HG02884 (cell line): ENCODE data around the gene GRIN1.

Experiments
- ATAC-seq: cut with Tn5 transposase; IDR thresholded peaks from one replicate; pipeline ENCODE4 v1.9.1; 2021; ENCODE audit warnings: mild to moderate bottlenecking, moderate library complexity; ENCODE audit not compliant: unreplicated experiment

GRIN1 gene

DNA sequence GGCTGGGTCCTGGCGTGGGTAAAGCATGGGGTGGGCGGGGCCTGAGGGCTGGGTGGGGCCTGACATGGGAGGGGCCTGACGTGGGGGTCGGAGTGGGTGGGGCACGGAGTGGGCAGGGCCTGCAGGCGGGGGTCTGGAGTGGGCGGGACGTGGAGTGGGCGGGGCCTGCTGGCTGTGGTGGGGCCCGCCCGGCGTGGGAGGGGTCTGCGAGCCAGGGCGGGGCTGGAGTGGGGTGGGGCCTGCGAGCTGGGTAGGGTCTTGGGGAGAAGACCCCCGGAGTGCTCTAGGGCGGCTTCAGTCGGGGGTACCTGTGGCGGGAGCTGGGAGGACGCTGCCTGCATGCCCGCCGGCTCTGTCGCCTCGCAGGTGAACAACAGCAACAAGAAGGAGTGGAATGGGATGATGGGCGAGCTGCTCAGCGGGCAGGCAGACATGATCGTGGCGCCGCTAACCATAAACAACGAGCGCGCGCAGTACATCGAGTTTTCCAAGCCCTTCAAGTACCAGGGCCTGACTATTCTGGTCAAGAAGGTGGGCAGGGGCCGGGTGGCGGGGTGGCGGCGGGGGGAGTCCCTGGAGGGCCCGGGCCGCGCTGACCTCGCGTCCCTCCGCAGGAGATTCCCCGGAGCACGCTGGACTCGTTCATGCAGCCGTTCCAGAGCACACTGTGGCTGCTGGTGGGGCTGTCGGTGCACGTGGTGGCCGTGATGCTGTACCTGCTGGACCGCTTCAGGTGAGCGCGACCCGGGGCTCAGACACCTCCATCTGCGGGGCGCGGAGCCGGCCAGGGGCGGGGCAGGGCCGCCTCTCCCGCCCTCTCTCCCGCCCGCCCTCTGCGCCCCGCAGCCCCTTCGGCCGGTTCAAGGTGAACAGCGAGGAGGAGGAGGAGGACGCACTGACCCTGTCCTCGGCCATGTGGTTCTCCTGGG, 22.9 kb downstream of the GRIN1 start:
- ATAC-seq, result no peak

DNA sequence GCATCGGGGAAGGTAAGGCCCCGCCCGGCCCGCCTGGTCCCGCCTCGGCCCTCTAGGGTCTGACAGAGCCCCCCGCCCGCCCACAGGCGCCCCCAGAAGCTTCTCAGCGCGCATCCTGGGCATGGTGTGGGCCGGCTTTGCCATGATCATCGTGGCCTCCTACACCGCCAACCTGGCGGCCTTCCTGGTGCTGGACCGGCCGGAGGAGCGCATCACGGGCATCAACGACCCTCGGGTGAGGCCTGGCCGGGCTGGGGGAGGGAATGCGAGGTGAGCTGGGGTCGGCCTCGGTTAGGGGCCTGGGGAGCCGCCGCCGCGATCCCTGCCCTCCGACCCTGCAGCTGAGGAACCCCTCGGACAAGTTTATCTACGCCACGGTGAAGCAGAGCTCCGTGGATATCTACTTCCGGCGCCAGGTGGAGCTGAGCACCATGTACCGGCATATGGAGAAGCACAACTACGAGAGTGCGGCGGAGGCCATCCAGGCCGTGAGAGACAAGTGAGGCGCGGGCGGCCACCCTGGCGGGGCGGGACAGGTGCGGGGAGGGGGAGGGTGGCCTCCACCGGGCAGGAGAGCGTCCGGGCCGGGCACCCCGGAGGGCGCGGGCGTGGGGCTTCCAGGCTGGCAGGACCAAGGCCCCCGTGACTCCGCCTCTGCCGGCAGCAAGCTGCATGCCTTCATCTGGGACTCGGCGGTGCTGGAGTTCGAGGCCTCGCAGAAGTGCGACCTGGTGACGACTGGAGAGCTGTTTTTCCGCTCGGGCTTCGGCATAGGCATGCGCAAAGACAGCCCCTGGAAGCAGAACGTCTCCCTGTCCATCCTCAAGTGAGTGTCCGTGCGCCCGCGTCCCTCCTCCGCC, 23.8 kb downstream of the GRIN1 start:
- no peak for ATAC-seq

DNA sequence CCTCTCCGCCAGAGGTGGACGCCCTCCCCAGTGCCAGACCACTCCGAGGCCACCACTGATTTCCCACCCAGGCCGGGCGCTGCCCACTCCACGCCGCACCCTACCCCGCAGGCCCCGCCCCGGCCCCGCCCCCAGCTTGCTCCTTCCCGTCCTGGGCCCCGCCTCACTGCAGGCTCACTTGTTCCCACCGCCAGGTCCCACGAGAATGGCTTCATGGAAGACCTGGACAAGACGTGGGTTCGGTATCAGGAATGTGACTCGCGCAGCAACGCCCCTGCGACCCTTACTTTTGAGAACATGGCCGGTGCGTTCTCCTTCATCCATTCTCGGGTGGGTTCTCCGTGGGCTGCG, 24.4 kb downstream of the GRIN1 start:
- no peak for ATAC-seq

DNA sequence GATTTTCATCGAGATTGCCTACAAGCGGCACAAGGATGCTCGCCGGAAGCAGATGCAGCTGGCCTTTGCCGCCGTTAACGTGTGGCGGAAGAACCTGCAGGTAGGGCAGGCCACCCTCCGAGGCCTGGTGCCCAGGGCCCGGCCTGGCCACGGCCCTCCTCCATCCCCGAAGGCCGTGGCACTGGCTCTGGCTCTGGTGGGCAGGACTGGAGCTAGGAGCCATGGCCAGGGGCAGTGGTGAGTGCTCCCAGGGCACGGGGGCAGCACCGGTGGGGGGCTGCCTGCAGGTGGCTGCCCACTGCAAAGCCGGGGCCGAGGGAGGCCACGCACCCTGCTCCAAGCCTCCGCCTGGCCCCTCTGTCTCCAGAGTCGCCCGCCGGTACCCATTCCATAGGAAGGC, 24.9 kb downstream of the GRIN1 start:
- ATAC-seq, result no peak

DNA sequence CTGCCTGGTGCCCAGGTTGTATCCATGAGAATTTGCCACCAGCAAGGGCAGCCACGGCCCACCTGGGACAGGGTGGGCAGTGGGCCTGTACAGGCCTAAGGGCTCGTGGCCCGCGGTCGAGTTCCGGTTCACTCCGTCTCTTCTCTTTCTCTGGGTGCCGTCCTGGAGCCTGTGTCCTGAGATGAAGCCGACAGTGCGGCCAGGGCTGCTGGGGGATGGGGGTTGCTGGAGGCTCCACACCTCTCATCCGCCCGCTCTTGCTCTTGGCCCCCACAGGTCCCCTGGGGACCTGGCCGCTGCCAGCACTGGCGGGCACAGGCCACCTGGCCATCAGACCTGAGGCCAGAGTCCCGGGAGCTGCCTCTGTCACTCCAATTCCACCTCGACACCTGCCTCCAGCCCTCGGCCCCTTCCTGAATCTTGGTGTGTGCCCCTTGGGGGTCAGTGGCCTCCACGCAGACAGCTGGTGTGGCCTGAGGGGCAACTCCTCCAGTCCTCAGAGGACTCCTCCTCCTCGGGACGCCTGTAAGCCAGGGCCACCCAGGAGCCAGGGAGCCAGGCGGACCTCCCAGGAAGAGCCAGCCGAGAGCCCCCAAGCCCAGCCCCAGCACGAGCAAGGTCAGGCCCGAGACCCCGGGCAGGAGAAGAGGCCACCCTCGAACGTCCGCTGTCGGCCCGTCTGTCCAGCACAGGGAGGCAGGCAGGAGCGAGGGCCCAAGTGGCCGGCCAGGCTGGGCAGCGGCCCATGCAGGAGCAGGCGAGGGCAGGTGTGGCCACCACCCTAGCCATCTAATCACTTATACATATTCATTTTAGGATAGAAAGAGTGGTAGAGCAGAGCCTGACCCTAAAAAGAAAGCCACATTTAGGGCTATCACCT, 25.7 kb downstream of the GRIN1 start:
- no peak for ATAC-seq

DNA sequence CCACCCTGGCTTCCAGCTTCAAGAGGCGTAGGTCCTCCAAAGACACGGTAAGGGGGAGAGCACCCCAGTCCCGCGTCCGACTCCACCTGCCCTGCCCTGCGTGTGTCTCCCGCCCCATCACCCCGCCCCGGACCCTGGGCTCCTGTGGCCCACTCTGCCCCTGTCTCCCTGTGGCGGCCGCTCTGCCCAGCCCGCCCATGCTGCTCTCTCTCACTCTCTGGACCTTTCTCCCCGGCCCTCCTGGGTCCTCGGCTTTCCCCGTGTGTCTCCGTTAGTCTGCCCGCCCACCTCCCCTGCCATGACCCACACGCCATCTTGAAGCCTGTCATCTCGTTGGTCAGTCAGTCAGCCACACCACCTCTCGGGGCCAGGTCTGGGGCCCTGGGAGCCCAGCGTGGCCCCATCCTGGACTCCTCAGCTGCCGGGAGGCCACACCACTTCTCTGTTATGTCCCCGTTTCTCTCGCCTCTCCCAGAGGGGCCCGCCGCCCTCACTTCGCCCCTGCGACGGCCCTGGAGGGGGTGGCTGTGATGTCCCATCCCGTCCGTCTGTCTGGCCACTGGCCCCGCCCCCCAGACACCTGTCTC, 26.4 kb downstream of the GRIN1 start:
- ATAC-seq, result no peak

DNA sequence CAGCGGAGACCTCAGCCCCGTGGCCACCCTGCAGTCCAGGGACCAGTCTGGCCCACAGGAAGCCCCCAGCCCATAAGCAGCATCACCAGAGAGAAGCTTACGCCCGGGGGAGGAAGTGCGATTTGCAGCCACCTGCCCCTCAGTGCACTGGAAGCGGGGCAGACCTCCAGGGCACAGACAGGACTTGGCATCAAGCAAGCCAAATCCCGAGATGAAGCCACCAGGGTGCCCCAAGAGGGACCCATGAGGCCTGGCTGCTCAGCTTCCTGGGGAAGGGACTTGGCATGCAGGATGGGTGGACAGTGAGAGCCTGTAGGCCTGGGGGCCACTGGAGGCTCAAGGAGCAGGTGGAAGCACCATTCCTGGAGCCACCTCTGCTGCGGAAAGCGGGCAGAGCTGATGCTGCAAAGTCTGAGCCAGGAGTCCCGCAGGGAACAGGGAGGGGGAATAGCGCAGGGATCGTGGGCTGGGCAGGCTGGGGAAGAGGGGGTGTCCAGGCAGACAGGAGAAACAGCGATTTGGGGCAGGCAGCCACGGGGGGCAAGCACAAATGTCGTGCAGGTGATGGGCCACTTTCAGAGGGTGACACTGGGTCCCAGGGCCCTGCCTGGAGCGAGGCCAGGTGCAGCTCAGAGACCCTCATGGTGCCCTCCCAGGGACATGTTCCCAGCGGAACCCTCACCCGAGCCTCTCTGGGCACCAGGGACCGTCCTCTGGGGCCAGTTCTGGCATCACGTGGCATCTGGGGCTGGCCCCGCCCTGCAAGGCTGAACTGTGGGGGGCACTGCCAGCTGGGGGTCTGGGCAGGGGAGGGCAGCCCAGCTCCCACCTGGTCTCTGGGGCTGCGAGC, 27.7 kb downstream of the GRIN1 start:
- no peak for ATAC-seq

DNA sequence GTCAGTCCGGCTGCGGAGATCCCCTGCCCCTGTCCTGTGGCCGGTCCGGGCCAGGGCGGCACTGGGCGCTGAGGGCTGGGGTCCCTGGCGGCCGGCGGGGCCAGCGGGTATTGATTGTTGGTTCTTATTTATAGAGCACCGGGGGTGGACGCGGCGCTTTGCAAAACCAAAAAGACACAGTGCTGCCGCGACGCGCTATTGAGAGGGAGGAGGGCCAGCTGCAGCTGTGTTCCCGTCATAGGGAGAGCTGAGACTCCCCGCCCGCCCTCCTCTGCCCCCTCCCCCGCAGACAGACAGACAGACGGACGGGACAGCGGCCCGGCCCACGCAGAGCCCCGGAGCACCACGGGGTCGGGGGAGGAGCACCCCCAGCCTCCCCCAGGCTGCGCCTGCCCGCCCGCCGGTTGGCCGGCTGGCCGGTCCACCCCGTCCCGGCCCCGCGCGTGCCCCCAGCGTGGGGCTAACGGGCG, 28.4 kb downstream of the GRIN1 start:
- ATAC-seq, result no peak

DNA sequence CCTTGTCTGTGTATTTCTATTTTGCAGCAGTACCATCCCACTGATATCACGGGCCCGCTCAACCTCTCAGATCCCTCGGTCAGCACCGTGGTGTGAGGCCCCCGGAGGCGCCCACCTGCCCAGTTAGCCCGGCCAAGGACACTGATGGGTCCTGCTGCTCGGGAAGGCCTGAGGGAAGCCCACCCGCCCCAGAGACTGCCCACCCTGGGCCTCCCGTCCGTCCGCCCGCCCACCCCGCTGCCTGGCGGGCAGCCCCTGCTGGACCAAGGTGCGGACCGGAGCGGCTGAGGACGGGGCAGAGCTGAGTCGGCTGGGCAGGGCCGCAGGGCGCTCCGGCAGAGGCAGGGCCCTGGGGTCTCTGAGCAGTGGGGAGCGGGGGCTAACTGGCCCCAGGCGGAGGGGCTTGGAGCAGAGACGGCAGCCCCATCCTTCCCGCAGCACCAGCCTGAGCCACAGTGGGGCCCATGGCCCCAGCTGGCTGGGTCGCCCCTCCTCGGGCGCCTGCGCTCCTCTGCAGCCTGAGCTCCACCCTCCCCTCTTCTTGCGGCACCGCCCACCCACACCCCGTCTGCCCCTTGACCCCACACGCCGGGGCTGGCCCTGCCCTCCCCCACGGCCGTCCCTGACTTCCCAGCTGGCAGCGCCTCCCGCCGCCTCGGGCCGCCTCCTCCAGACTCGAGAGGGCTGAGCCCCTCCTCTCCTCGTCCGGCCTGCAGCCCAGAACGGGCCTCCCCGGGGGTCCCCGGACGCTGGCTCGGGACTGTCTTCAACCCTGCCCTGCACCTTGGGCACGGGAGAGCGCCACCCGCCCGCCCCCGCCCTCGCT, 29.0 kb downstream of the GRIN1 start:
- no peak for ATAC-seq

DNA sequence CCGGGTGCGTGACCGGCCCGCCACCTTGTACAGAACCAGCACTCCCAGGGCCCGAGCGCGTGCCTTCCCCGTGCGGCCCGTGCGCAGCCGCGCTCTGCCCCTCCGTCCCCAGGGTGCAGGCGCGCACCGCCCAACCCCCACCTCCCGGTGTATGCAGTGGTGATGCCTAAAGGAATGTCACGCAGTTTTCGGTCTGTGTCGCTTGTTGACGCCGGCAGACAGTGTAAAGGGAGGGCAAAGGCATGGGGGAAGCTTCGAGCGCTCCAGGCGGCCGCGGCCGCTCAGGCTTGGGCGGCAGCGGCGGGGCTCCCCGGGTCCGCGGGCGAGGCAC, 29.6 kb downstream of the GRIN1 start:
- ATAC-seq, result no peak

DNA sequence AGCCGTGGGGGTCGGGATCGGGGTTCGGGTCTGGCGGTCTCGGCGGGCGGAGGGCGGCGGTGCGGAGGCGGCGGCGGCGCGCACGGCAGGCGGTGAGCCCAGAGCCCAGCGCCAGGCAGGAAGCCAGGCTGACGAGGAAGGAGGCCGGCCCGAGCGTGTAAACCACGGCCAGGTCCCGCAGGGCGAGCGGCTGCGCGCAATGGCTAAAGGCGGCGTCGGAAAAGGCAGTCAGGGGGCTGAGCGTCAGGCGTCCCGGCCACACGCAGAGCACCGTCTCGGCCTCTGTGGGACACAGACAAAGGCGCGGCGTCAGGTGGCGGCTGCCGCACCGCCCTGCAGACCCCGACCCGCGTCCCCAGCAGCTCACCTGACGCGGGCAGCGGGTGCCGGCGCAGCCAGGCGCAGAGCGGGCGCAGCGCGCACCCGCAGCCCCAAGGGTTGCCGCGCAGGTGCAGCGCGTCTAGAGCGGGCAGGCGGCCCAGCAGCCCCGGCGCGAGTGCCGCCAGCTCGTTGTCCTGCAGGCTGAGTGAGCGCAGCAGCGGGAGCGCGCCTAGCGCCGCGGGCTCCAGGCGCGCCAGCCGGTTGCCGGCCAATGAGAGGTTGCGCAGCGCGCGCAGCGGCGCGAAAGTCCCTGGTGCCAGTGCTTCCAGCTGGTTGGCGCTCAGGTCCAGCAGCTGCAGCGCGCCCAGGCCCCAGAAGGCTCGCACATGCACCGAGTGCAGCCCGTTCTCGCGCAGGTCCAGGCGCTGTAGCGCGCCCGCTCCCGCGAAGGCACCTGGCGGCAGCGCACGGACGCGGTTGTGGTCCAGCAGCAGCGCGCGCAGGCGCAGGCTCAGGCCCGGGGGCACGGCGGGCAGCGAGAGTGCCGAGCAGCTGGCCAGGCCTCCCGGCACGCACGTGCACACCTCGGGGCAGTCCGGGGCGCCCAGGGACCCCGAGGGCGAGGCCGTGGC, 30.2 kb downstream of the GRIN1 start:
- no peak for ATAC-seq

DNA sequence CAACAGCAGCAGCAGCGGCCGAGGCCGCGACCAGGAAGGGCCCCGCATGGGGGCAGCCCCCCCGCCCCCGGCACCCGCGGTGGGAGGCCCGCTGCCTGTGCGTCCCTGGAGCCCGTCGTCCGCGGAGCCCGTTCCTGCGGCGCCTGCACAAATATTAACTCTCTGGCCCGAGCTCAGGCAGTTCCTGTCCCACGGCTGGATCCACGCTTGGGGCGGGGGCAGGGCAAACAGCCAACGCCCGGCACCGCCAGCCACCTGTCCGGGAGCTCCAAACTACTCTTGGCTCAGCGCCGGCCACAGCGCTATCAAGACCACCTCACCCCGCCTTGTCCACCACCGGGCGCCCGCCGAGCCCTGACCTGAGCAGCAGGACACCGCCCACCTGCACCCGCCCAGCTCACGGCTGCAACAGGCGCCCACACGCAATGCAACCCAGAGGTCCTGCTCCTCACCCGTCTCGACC, 31.0 kb downstream of the GRIN1 start, which contains the start of gene LRRC26:
Gene LRRC26, minus strand, starts transcription at position 156 of the 463 bp plus-strand sequence. Its CDS starts 108 bp downstream, at position 48.
- ATAC-seq, result no peak

DNA sequence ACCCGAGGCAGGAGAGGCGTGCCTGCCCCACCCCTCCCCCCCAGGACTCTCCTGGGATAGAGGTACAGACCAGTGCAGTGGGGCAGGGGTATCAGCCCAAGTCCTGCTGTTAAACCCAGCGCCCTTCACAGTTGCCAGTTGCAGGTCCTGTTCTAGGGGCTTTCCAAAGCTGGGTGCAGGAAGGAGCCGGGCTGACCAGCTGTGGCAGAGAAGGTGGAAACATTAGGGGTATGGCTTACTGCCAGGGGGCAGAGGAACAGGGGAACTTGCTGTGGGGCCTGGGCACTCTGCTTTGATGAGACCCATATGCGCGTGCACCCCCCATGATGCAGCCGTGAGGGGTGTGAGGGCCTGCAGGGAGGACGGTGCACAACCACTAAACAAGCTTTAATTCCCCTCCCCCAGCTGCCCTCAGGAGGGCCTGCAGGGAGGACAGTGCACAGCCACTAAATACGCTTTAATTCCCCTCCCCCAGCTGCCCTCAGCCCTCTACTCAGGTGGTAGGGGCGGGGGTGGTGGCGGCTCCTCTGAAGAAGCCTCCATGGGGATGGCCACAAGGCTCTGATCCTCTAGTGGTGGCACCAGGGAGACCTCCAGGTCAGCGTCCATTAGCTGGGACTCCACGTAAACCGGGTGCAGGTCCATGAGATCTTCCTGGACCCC, 31.7 kb downstream of the GRIN1 start:
- no peak for ATAC-seq

DNA sequence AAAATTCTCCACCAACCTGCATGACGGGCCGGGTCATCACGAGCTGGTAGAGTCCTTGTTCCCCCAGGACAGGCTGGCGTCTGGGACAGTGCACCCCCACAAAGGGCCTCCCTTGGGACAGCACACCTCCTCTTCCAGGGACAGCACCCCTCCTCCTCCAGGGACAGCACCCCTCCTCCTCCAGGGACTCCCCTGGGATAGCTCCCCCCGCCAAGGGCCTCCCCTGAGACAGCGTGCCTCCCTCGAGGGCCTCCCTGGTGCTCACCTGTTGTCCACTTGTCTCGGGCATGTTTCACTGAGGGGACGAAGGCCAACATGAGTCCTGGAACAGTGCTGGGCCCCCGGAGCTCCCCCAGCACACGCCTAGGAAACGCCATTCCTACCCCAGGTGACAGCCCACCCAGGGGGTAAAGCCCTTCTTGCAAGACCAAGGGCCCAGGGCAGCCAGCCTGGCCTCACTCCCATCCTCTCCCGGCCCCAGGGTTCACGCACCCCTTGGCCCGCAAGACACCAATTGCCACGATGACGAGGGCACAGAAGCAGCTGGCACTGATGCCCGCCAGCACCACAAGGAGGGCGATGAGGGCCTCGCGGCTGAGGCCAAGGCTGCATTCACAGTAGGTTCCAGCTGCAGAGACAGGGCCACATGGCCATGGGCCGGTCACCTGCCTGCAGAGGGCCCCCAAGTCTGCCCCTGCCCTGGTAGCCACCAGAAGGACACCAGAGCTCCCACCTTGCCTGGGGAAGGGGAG, 32.4 kb downstream of the GRIN1 start:
- ATAC-seq, result no peak

DNA sequence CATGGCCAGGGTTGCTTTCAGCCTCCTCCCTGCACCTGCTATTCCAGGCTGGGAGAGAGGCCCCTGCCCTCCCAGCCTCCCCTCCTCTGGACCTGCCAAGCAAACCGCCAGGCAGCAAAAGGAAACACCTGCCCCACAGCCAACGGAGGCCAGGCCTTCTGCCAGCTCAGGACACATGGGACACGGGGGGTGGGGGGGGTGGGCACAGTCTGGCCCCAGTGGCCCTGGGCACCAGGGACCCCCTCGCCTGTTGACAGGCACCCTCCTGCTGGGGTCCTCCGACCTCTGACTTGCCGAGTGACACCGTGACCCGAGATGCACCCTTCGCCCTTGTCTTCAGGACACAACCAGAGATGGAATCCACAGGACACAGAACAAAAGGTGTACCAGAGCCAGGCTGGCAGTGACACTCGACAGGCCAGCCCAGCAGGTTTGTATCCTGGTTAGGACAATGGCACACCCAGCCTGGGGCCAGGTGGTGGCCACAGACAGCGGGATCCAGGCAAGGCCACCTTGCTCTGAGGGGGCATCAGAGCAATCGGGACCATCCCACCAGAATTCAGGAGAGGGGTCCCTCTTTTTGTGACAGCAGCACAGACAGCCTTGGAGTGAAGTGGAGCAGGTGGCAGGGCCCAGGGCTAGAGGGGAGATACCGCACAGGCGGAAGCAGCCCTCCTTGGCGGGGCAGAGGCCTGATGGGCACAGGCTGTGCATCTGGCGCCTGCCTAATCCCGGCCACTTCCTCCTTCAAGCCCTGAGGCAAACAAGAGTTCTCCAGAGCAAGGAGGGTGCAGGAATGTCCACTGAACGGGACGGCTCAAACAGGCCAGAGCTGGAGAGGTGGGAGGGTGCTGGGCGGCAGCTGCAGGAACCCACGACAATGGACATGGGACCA, 34.2 kb downstream of the GRIN1 start:
- ATAC-seq, result no peak
